ENCODE data around the gene PIGA.
"Not testable (repeated sequence)": the region's sequence is repeated elsewhere in the genome, so short reads cannot be mapped to it uniquely, and the experiment has no call there.

The PIGA gene

DNA sequence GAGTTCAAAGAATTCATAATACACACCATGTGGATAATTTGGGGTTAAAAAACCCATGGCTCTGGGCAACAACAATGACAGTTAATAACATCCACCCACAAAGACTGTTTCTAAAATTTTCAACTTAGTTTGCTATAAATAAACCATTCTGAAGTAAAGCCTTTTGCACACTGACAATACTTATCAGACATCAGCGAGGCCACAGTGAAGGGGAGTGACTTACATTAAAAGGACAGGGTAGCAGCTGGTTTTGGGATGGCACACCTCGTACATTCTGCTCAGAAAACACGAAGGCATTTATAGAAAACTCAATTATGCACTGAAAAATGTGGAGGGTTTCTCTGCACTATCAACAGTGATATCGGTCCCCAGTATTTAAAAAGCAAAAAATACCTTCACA is 15.0 kb downstream of the PIGA start:
- no peak for DNase-seq

DNA sequence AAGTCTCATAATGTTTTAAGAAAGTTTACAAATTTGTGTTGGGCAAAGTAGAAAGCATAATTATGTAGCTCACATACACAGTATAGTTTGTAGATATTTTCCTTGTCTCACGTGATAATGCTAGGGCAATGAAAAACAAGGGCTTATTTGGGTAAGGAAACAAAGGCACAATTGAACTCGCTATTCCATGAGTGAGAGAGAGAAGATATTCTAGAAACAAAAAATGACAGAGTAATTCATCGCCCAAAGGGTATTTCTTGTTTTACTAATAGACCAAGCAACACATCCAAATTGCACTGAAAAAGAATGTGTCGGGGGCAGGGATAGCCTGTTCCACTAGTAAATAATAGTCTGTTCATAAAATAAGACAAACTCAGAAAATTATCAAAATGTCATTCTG is 16.2 kb downstream of the PIGA start:
- no peak for DNase-seq

DNA sequence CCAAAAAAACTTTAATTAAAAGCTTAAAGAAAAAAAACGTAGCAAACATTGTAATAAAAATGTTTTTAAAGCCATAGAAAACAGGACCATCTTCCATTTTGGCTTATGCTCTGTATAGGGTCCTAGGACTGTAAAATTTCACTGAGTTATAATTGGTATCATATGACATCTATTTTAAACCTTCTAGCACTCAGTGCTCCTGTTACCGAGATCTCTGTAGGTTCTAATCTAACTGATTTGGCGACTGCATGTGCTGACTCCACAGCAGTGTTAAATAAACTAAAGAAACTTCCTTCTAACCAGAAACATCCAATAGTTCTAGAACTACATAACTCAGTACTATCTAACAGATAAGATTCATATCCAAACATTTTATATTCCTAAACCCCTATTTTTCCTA is 19.8 kb downstream of the PIGA start, which contains the start of gene ASB11:
Gene ASB11 (minus strand): TSS at position 132 of the 400 bp plus-strand sequence. CDS start 35 bp downstream, at position 97.
- no peak for DNase-seq

DNA sequence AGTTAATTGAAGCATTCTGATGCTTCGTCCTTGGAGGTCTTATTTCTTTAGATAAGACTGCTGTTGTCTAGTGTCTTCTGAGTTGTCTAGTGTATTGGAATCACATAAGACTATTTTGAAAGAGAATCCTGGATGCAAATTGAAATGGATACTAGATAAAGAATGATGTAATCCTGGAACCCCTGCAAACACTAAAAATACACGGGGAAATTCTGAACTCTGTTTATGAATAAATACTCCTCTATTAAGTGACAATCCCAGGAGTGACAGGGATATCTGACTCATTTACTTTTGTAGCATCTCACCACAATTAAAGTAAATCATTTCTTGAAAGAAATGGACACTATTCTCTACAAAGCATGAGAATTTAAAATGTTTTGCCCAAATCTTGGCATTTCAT is 20.9 kb downstream of the PIGA start:
- DNase-seq, result no peak

DNA sequence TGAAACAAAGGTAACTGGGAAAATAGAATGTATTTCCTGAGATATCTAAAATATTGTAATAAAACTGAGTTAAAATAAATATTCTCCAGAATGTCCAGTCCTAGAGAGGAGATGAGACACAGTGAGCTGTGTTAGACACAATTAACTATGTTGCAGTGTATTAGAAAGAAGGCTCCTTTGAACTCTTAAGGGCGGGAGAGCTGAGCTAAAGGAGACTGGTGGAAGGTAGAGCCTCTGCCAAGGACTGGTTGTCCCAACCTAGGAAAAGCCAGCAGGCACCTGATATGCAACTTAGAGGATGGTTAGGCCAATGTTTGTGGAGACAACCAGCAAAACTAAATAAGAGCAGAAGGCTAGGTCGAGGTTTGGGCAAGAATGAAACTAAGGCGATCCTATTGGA is 24.2 kb downstream of the PIGA start:
- DNase-seq, result no peak

DNA sequence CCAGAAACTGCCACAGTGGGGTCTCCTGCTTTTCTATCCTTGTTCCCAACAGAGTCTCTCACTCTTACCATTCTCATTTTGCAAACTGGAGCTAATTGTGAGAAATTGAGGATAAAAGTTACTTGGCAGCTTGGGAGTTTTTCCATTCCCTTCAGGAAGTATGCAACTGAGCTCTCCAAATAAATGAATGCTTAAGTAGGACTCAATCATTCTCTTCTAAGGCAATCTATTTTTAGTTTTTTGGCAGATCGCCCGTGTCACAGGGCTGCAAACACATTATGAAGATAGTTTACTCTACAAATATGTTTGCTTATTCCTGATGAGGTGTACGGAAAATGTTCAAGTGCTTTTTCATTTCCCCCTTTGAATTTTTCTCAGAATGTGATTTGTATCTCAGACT is 25.2 kb downstream of the PIGA start:
- DNase-seq, result no peak

DNA sequence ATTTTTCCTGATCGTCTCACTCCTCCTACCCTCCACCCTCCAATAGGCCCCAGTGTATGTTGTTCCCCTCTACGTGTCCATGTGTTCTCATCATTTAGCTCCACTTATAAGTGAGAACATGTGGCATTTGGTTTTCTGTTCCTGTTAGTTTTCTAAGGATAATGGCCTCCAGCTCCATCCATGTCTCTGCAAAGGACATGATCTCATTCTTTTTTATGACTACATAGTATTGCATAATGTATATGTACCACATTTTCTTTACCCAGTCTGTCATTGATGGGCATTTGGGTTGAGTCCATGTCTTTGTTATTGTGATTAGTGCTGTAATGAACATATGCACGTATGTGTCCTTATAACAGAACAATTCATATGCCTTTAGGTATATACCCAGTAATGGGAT is 29.4 kb downstream of the PIGA start:
- not testable (repeated sequence) for DNase-seq

DNA sequence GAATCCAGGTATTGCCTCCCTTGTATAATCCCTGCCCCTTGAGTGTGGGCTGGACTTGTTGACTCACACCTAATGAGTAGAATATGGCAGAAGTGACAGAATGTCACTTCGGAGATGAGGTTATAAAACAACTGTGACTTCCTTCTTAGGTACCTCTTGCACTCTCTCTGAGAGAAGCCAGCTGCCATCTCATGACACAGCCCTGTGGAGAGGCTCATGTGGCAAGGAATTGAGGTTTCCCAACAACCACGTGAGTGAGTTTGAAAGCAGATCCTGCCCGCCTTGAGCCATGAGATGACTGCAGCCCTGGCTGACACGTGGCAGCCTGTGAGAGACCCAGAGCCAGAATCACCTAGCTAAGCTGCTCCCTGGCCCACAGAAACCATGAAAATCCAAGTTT is 33.4 kb downstream of the PIGA start:
- DNase-seq, result no peak

DNA sequence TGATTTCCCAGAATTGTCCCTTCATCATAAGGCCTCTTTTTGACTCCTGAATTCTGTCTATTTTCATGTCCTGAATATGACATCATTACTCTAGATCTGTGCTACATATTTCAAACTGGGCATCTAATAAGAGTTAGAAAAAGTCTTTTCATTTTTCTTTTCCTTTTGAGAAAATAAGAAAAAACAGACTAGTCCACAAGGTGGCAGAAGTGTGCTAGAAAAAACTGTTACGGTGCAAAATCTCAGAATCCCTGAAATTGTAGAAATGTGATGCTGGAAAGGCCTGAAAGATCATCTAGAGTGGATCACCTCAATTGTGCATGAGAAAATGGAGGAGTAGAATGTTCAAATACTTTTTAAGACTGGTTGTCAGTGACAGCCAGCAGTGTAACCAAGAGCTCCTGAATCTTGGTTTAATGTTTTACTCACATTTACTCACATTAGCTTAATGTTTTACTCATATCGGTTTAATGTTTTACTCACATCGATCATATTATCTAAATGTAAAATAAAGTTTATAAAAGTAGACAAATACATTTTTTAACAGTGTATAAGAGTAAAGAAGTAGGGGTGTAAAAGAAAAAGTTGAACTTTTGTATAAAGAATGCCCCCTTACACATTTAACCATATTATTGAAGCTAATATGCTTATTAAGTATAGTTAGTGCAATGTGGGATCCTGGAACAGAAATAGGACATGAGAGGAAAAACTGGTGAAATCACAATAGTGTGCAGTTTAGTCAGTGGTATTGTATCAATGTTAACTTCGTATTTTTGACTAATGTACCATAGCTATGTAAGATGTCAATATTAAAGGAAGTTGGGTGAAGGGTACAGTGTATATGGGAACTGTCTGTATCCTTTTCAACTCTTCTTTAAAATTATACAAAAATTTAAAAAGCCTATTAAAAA is 35.1 kb downstream of the PIGA start:
- no peak for DNase-seq

DNA sequence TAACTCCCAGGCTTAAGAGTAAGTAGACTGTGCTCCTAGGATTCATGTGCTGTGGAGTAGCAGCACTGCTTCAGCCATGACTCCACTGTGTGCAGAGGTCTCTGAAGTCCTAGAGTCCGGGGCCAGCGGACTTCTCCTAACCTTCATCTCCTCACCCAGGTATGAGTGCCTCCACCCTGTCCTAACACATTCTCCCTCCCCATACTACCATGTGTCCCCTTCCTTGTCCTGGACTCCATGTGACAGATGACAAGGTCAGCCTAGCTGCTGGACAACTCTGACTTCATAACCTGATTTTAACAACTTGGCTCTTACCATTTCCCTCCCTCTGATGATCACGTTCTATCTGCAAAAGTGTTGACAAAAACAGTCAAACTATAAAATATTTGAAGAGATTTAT is 36.5 kb downstream of the PIGA start:
- no peak for DNase-seq

DNA sequence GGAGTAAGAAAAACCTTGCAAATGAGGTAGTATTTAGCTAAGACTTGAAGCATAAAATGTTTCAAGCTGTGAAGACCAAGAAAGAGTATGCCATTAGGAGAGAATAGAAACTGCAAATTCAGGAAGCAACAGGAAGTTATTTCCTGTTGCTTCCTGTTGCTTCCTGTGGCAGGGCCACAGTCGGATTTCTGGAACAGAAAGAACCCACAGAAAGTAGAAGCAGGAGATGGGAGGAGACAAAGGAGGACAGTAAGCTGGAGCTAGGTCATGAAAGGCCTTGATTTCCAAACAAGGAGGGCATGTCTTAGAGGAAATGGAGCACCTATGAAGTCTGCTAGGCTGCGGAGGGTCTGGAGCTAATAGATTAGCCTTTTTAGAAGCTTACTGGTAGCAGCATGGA is 37.1 kb downstream of the PIGA start:
- no peak for DNase-seq

DNA sequence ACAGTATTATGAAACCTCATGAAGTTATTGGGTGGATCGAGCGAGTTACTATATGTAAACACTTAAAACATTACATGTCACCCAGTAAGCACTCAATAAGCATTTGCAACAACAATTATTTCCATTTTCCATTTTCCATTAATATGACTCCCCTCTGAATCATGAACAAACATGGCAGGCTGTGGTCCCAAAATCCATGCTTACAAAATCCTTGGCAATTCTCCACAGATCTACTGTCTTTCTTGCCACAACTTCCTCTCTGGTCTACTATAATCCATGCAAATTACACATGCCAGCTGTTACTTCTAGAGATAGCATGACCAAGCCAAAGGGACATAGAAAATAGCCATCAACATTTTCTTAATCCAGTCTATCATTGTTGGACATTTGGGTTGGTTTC is 41.9 kb downstream of the PIGA start:
- DNase-seq, result no peak

DNA sequence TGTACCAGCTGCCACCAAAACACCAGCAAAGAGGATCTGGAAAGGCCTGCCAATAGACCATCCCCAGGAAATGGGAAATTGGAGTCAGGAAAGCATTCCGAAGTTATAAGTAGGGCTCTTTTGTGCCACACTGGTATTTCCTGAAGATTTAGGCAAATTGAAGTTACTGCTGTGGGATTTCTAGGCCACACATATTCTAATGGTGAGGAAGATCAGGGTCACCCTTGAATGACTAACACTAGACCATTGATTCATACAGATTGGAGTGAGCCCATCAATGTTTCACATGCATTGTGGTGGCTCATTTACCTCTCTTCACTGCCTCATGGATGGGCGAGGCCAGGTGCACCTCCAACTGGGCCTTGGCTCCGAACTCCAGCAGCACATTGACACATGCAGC is 42.5 kb downstream of the PIGA start:
- no peak for DNase-seq

DNA sequence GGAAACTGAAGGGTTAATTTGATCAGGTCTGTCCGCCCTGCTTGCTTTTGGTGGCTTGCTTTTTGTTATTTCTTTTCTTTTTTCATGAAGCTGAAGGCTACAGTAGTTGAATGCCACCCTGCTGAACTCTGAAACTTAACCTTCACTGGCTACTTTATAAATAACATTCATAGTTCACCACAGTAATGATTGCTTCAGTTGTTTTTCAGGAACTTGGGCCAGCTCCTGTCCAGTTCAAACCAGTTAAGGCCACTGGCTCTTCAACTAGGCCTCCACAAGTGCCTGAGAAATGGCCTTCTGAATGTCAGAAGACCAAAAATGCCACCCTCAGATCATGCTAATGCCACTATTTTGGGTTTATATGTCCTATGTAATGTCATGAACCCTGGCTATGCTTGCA is 57.7 kb downstream of the PIGA start:
- DNase-seq, result no peak

DNA sequence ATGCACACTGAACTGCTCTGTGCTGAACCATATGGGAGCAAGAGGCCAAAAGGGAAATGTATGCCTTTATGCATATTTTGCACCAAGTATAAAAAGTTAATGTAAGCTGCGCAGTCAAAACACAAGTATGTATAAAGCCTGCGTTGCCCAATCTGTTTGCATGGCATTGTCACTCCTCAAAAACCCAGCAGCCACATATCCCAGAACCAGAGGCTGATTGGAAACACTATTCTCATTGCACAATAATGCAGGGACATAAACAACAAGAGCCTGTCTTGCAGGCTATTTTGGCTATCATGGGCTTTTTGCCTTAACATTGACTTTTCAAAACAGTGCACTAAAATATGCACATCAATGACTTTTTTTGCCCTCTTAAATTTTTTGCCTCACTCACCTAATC is 60.4 kb downstream of the PIGA start:
- no peak for DNase-seq

DNA sequence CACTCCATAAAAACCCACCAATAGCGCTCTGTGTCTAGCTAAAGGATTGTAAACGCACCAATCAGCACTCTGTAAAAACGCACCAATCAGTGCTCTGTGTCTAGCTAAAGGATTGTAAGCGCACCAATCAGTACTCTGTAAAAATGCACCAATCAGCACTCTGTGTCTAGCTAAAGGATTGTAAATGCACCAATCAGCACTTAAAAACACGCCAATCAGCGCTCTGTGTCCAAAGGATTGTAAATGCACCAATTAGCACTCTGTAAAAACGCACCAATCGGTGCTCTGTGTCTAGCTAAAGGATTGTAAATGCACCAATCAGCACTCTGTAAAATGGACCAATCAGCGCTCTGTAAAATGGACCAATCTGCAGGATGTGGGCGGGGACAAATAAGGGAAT is 62.0 kb downstream of the PIGA start:
- not testable (repeated sequence) for DNase-seq

DNA sequence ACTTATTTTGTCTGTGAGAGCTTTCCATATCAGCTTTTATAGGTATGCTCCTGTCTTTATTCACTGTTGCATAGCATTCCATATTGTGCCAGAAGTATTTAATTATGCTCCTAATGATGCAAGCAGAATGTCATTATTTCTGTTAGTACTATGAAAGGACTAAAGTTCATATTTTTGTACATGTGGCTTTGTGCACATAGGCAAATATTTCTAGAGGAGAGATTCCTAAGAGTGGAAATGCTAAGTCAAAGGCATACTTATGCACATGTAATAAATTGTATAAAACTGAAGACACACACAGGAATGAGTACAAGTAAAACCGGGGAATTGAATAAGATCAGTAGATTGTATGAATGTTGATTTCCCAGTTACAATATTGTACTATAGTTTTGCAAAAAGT is 63.6 kb downstream of the PIGA start:
- DNase-seq, result no peak

DNA sequence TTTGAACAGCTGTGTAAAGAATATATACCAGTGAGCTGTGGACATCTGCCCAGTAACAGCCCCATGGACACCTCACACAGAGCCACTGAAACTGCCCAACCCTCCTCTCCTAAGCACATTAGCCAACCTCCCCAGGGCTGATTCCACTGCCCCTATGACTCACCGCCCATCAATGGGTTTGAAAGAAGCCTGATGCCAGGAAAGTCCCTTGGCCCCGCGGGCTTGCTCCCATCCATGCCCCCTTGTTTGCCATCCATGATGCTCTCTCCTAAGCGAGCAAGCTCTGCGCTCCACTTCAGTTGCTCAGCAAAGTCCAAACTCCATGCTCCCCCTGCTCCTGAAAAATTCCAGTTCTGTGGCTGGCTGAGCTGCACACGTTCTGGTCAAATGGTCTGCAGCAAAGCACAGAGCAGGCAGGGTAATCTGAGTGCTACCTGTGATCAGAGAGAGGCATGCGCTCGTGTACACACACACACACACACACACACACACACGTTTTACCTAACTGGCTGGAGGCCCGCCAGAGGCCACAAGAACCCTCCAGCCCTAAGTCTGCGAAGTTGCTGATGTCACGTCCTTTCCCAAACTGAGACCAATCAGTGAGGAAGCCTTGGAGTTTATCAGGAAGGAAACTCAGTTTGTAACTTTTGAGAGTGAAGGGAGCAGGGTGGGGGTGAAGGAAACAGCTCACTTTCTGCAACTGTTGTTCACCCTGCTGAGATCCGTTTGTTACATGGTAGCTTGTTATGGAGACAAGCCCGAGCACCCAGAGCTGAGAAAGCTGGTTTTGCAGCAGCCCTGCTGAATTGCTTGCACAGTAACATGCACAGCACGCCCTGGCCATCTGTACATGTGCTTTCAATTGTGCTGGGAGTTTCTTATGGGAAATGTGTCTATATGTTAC is 65.5 kb downstream of the PIGA start, which contains the start of gene ASB9:
Gene ASB9 (minus strand): TSS at position 466 of the 904 bp plus-strand sequence. CDS start 209 bp downstream, at position 257.
- DNase-seq, result peak; percentile 74
